HUDEP-2 (cell line): Measurements from ENCODE around the gene IFRD1.
"Not testable (repeated sequence)": the region's sequence is repeated elsewhere in the genome, so short reads cannot be mapped to it uniquely, and the experiment has no call there.

Experiments used
- DNase-seq, 76 experiments: peaks; one replicate each; lab custom pipeline; 2025; ENCODE audit not compliant: unreplicated experiment in 76 of 76; lab: John Stamatoyannopoulos, UW

IFRD1 gene

DNA sequence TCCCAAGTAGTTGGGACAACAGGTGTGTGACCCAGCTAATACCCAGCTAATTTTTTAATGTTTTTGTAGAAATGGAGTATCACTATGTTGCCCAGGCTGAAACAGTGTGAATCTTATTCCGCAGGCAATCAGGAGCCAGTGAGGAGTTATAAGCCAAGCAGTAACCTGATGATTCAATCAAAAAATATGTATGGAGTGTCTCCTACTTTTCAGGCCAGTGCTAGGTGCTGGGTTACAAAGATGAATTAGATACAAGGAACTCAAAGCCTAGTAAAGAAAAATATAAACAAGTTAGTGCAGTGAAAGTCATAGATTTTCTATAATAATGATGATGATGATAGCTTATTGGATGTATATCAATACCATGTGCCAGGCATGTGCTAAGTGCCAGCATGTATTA lies 13.2 kb upstream of the IFRD1 start:
- no peak for DNase-seq

DNA sequence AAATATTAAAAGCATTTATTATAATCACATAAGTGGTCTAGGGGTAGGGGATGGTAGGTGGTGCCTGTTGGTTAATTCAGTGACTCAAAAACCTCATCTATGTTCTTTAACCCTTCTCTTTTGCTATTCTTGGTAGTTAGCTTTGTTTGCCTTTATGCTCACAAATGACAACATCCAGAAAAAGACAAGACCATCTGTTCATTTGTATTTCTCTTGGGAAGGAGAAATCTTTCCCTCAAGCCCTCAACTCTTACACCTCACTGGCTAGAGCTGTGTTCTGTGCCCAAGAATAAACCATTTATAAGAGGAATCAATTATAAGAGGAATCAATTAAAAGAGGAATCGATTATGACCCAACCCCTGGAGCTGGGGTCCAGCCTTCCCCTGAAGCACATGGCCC lies 10.8 kb upstream of the IFRD1 start:
- no peak for DNase-seq

DNA sequence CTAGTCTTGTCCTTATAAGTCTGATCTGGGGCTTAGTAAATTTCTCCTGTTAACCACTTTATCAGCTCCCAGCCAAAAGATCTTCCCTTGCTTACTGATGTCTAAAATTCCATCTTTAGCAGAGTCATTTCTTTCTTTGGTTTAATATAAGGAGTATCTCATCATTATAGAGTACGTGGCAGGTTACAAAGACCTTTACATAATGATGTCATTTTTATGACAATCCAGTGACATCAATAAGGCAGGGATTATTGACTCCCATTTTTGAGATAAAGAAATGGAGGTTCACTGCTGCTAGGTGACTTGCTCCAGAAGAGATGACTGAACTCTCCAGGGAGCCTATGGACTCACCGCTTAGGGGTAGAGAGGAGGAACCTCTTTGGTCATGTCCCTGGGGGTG lies 8.1 kb upstream of the IFRD1 start:
- no peak for DNase-seq

DNA sequence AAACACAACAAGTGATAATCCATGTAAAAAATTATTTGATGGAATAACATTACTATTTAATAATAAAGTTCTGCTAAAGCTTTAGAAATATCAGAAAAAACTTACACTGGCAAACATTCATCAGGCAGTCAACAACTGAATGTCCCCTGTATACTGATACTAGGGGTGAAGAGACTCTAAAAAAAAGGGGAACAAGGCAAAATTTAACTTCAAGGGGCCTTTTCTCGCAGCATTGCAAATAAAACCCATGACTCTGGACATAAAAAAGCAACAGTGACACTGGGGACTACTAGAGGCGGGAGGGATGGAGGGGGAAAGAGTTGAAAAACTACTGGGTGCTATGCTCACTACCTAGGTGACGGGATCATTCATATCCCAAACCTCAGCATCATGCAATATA lies 5.8 kb upstream of the IFRD1 start:
- DNase-seq: no peak

DNA sequence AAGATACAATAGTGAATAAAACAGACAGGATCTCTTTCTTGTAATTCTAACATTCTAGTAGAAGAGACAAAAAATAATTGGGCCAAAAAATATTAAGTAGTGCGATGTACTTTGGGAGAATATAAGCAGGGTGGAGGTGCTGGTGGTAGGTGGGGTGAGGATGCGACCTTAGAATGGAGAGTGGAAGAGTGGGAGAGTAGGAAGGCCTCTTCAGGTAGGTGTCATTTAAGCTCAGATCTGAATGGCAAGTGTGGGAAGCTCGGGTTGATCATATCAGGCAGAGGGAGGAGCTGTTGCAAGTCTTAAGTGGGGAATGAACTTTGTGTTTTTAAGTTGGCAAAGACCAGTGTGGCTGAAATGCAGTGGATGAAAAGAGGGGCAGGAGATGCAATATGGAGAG lies 3.8 kb upstream of the IFRD1 start:
- no peak for DNase-seq

DNA sequence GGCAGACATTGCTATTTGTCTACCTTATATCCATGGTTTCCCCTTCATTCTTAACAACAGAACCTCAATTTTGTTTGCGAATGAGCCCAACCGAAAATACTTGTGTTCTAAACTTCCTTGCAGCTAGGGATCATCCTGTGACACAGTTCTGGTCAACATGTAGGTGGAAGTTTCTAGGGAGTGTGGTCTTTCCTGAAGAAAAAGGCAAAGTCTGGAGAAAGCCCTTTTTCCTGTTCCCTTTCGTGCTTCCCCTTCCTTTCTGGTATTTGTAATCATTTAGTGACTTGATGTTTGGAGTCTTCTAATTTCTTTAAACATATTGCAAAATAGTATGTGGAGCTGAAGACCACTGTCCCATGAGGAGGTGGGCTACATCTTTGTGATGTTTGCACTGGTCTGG lies 2.9 kb upstream of the IFRD1 start:
- no peak for DNase-seq

DNA sequence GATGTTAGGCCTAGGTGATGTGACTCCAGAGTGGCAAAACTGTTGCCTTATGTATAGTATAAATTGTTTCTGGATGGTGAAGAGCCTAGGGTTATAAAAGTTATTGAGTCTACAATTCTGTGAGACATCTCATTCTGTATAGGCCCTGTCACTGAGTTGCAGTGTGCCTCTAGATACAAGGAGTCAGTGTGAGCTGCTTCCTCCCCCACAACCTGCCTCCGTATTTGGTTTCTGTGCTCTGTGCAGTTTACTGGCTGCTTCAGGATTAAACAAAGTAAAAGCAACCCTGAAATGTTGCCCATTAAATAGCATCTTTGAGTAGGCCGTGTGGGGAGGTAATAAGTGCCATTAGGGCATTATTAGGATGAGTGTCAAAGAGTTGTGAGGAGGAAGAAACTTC lies 1.9 kb upstream of the IFRD1 start:
- DNase-seq: no peak

DNA sequence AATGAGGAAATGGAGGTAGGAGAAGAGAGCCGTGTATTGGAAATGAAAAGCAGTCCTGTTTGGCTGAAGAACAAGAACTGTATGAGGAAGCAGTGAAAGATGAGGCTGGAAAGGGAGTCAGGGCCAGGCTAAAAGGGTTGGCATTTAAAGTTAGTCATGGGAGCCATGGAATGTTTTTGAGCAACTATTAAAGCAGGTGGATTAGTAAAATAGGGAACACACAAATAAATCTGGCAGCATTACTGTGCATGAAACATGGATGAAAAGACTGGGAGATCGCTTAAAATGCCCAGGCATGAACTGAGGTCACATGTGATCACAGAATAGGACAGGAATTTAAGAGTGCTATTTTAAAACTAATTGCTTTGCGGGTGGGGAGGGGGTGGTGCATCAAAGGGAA lies 1.4 kb upstream of the IFRD1 start:
- DNase-seq: no peak

DNA sequence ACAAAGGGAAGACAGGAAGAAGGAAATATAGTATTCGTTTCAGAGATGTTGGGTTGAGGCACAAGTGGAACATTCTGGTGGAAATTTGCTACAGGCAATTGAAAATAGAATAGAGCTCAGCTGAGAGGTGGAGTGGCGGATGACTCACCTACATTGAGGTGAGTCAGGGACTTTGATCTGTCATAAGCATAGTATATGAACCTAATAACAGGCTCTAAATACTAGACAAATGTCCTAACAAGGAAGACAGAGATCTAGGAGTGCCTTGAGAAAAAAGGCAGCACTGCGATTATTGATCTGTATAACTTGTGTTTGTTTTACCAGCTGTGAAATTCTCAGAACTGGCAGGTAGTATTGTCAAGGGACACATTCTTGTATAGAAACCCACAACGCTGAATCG lies 907 bp upstream of the IFRD1 start:
- DNase-seq: no peak

DNA sequence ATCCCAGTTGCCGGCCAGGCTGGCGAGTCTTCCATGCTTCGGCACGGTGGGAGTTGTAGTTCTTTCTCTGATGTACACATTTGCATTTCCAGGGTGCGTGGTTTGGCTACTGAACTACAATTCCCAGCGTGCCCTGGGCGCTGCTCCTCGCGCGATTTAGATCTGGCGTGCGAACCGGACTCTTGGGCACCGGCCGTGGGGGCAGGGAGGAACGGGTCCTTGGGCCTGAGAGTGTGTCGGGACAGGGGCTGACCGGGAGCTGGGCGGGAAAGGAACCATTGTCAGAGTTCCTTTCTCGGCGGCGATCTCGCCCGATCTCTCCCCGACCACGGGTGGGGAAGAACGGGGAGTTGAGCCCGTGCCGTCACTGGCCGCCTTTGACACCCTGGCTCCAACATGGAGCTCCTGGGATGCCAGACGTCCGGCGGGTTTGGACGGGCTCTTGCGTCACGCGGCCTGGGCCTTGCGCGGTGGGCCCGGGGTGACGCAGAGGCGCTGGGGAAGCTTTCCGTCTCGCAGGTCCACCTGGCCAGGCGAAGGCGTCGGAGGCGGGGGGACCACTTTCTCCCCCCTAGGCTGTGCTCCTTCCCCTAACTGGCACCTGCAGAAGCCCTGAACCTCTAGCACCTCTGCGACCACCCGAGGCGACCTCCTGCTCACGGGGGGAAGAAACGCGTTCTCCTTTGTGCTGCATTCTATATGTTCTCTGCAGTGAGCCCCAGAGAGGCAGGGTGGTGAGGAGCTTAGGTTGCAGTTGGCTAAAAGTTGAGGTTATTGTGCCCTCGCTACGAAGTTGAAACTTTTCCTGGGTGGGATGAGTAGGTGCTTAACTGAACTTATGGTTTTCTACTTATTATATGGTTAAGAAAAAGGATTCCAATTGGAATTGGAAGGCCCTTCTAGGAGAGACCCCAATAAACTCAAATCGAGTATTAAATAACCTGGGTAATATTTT lies 824 bp downstream of the IFRD1 start:
- peak in 75 of 76 experiments; percentile 40 to 93 (median 83) for DNase-seq

DNA sequence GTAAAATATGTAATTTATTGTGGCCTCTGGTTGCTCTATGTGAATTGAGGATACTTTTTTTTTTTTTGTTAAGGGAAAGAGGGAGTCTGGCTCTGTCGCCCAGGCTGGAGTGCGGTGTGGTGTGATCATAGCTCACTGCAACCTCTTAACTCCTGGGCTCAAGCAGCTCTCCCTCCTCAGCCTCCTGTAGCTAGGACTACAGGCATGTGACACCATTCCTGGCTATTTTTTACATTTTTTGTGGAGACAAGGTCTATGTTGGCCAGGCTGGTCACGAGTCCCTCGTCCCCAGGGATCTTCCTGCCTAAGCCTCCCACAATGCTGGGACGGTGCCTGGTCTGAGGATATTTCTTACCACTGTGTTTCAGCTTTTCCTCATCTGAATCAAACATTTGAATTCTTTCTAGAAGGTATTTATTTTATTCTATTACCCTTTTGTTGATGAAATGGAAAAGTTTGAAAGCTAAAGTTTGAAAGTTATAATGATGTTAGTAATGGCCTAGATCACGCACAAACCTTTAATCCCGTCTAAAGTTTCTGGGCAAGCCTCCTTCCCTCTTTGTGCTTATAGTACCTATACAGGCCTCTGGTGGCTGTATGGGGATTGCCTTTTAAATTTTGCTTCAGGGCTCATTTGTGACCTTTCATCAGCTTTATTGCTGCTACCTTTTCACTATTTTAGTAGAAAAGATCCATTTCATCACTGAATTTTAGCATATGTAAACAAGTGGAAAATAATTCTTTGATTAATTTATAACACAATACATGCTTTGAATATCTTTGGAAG lies 2.0 kb downstream of the IFRD1 start:
- DNase-seq: peak in 19 of 76 experiments; percentile 2 to 20 (median 9)

DNA sequence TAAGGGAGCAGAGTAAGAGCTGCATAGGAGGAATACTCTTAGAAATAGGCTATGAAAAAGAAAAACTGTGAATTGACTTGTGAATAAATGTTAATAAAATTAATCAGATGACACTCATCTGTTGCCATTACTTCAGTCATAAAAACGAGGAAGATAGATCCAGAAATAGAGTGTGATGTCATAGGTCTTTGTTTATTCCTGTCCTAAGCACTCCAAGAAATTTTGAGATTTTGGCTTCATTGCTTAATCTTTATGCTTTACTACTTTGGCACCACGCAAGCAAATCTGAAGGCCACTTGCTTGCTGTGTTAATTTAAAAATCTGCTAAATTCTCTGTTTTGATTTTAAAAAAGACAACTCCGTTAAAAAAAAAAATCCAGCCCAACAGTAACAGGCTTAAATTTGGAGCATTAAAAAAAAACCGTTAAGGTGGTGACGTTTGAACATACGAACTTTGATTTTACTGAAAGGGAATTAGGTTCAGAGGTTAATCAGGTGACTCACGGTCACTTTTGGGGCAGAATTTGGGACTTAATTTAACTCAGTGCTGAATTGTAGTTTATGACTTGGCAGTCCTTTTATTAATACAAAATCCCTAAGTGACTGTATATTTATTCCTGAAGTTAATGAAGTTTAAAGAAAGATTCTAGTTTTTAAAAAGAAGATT lies 3.4 kb downstream of the IFRD1 start:
- DNase-seq: no peak

DNA sequence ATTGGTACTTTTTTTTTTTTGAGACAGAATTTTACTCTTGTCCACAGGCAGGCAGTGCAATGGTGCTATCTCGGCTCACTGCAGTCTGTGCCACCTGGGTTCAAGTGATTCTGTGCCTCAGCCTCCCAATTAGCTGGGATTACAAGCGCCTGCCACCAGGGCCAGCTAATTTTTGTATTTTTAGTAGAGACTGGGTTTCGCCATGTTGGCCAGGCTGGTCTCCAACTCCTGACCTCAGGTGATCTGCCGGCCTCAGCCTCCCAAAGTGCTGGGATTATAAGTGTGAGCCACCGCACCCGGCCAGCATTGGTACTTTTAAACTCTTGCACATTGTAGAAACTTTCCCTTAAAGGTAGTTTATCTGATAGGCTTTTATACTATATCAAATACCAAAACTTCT lies 3.9 kb downstream of the IFRD1 start:
- DNase-seq: not testable (repeated sequence)

DNA sequence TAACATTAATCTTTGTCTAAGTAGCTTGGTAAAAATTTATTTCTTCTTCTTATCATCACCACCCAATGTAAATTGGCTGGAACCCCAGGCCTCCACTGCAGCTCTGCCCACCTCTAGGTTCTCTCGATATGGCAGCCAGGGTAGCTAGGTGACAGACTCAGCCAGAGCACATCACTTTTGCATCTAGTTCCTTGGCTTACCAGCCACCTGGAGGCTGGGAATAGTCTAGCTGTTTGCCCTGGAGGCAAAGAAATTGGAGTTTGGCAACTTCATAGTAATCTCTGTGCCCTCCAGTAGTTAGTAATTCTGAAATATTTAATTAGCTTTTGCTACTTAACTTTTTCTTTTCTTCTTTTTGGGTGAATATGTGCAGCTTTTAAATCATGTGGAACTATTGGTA lies 9.4 kb downstream of the IFRD1 start:
- DNase-seq: no peak

DNA sequence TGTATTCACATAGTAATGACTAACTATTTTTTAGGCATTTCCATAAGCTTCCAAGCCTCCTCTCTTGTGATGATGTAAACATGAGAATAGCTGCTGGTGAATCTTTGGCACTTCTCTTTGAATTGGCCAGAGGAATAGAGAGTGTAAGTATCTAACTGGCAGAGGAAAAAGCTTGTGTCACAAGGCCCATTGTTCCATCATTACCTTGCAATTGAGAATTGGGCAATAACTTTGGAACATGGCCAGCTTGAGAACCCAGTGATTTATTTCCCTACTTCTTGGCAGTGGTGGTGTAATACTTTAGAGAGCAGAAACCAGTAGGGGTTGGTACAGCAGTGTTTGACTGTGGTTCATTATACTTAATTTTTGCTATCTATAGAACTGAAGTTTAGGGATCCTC lies 12.0 kb downstream of the IFRD1 start:
- DNase-seq: no peak

DNA sequence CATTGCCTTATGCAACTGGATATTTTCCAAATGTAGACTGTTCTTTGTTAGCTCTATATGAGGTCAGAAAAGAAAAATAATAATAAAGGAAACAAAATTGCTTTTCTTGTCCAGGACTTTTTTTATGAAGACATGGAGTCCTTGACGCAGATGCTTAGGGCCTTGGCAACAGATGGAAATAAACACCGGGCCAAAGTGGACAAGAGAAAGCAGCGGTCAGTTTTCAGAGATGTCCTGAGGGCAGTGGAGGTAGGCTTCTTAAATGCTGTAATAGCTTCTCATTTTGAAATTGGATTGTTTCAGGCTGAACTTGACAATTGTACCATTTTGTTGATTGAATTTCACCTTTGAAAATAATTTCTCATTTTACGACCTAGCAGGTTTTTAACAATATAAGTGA lies 17.6 kb downstream of the IFRD1 start:
- no peak for DNase-seq

DNA sequence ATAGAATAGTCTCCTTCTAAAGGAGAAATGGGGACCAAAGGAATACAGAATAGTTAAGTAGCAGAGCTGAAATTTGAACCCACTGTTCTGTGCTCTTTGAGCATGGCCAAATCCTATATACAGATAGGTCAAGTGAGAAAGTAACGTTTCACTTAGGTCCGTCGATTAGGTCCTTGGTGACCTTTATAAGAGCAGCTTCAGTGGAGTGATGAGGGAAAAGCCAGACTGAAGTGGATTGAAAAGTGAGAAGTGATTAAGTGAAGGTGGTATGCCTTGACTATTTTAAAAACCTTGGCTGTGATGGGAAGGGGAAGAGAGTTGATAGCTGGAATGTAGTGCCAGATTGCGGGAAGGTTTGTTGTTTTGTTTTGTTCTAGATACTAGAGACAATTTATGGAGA lies 19.9 kb downstream of the IFRD1 start:
- no peak for DNase-seq

DNA sequence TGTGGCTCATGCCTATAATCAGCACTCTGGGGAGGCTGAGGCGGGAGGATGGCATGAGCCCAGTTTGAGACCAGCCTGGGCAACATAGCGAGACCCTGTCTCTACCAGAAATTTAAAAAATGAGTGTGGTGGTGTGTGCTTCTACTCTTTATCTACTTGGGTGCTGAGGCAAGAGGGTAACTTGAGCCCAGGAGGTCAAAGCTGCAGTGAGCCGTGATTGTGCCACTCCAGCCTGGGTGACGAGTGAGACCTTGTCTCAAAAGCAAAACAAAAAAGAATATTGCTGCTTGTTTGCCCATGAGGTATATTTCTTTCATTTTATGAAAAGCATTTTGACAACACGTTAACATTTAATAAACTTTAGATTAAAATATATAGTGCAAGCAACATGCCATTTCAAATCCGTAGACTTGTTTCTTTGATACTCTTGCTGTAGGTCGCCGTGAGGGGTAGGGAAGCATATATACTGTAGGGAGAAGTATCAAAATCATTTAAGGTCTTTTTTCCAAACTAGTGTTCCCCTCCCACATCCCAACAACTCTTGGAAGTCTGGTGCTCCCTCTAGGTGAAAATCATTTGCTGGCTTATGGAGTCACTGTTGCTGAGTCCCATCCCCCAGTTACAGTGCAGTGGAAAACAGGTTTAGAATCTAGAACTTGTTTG lies 26.3 kb downstream of the IFRD1 start:
- DNase-seq: no peak

DNA sequence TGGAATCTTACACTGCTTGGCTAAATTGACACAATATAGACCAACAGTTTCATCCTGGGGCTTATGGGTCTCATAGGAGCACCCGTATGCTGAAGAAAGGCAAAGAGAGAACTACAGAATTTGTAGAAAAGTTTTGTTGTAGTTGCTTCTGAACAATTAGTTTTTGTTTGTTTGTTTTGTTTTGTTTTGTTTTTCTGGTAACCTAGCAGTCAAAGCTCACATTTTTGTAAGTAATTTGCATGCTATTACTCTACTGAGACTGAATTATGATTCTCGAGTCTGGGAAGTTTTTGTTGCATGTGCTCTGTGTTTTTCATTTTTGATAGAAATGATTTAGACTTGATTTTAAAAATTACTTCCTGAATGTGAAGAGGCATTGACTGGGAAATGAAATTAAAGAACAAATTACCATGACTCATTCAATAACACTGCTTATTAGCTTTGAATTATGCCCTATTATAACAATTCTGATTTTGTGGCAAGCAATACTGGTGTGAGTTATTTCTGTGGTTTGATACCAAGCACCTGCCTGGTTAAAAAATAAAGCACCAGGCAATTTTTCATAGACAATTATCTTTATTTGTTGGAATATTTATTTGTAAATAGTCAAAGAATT lies 31.0 kb downstream of the IFRD1 start:
- no peak for DNase-seq
